ENCODE results near the gene FRA10AC1. TPM values are rescaled to one million over a fixed set of nuclear protein-coding genes. Genes with fewer than 3 reads are reported as not detected.

FRA10AC1 gene
- total RNA-seq, 1 experiment from 2014 or later = 12.4 TPM

GRCh38 chr10:93707623-93708022, 5.2 kb upstream of the FRA10AC1 start:
- Histone ChIP-seq H2BK15ac (ENCODE audit: low read depth, low read length) (no peak overlapping the region), H4K20me1 (ENCODE audit: control insufficient read depth, insufficient read depth, insufficient read length) (no peaks in the 10 kb centered on the region), H3K23ac (ENCODE audit: insufficient read length, low read depth, low read length) (no peak overlapping the region), H3K79me1 (ENCODE audit: insufficient read depth, low read depth, low read length, poor library complexity, severe bottlenecking) (no peaks in the 10 kb centered on the region), H3K27ac (ENCODE audit: insufficient read length, low read depth, low read length) (no peak overlapping the region), H3K4me1 (ENCODE audit: insufficient read depth, low read length) (no peaks in the 10 kb centered on the region), H3K4me2 (ENCODE audit: insufficient read depth, insufficient read length, low read length) (no peak overlapping the region), H3K23me2 (ENCODE audit: insufficient read length, low read depth, low read length, poor library complexity, severe bottlenecking) (peaks cover 7% of the 10 kb centered on the region), H3K56ac (ENCODE audit: insufficient read length, low read depth, low read length) (no peak overlapping the region), H3T11ph (ENCODE audit: low read length) (no peak overlapping the region), H3K27me3 (ENCODE audit: insufficient read depth, low read length) (no peaks in the 10 kb centered on the region), H2BK20ac (ENCODE audit: low read depth, low read length, poor library complexity, severe bottlenecking) (no peak overlapping the region), H3K79me2 (ENCODE audit: insufficient read depth, low read length) (no peaks in the 10 kb centered on the region), H2AK5ac (ENCODE audit: insufficient read length, low read length) (no peak overlapping the region), H3K4ac (ENCODE audit: low read depth, low read length) (no peak overlapping the region), H3K14ac (ENCODE audit: insufficient read depth, low read length) (no peak overlapping the region), H3K9me3 (ENCODE audit: control insufficient read depth, low read depth, low read length) (no peaks in the 10 kb centered on the region), H2BK12ac (ENCODE audit: insufficient read length, low read depth, low read length) (no peak overlapping the region), H3K18ac (ENCODE audit: insufficient read length, low read depth, low read length) (no peak overlapping the region), H4K91ac (ENCODE audit: insufficient read length, low read depth, low read length) (no peak overlapping the region), H3K9ac (ENCODE audit: extremely low read depth, insufficient read length, low read length) (no peak overlapping the region), H2BK120ac (ENCODE audit: low read depth, low read length, poor library complexity, severe bottlenecking) (no peak overlapping the region), H4K5ac (ENCODE audit: insufficient read length, low read depth, low read length) (no peak overlapping the region), H2BK5ac (ENCODE audit: insufficient read length, low read length) (no peak overlapping the region), H4K8ac (replicated peaks; ENCODE audit: insufficient read length, low read depth, low read length) (no peak overlapping the region), H2AFZ (ENCODE audit: low read length) (no peak overlapping the region)
- no peaks in the 10 kb centered on the region for H3K27me3 Mint-ChIP-seq (ENCODE audit: low read depth)
- DNase-seq = no peak
- H3K27ac Mint-ChIP-seq = no peak overlapping the region
- H3K9me3 Mint-ChIP-seq = no peaks in the 10 kb centered on the region
- peaks cover 6 to 8% of the 10 kb centered on the region in 2 experiments; a peak in 3 of 4 replicates for H3K4me1 Mint-ChIP-seq
- H3K36me3 Mint-ChIP-seq (ENCODE audit: insufficient read depth in 1 of 3, low read depth in 3 of 3) = no peaks in the 10 kb centered on the region
- no peak for TF ChIP-seq CTCF (conservative IDR thresholded peaks at IDR 0.05)
- no peak overlapping the region for H3K4me3 Mint-ChIP-seq
